OCI-LY1 (cell line): ENCODE results near the gene USP47.

Source experiments
- H2AFZ ChIP-seq: fragments of 200-600 bp; sonication (generic), shearing (Covaris generic); 2 replicates; pipeline ENCODE4 v1.6.0; 2014; ENCODE audit warnings: antibody characterized with exemption, mild to moderate bottlenecking, low read length
- H3F3A ChIP-seq: fragments of 200-600 bp; sonication (generic), shearing (Covaris generic); 2 replicates; pipeline ENCODE4 v1.6.0; 2014; ENCODE audit warnings: mild to moderate bottlenecking, antibody characterized with exemption, low read length, moderate library complexity; ENCODE audit not compliant: insufficient read depth
- H3K27ac ChIP-seq: fragments of 200-600 bp; sonication (generic); 2 replicates; pipeline ENCODE4 v1.5.1; 2014; ENCODE audit warnings: low read length, mixed run types, mild to moderate bottlenecking, low read depth; ENCODE audit not compliant: poor library complexity, severe bottlenecking
- H3K27me3 ChIP-seq: fragments of 200-600 bp; sonication (generic); 2 replicates; pipeline ENCODE4 v1.6.0; 2014; ENCODE audit warnings: antibody characterized with exemption, mild to moderate bottlenecking, low read length, moderate library complexity; ENCODE audit not compliant: insufficient read depth
- H3K36me3 ChIP-seq: fragments of 200-600 bp; sonication (generic); 2 replicates; pipeline ENCODE4 v1.6.1; 2014; ENCODE audit warnings: mild to moderate bottlenecking, antibody characterized with exemption, low read length, moderate library complexity, mixed read lengths; ENCODE audit not compliant: insufficient read depth
- H3K4me1 ChIP-seq: fragments of 200-600 bp; sonication (generic); 2 replicates; pipeline ENCODE4 v1.5.1; 2014; ENCODE audit warnings: mild to moderate bottlenecking, low read length, moderate library complexity; ENCODE audit not compliant: insufficient read depth, severe bottlenecking
- H3K4me2 ChIP-seq: fragments of 200-600 bp; sonication (generic), shearing (Covaris generic); 2 replicates; pipeline ENCODE4 v1.6.1; 2014; ENCODE audit warnings: low read length
- H3K4me3 ChIP-seq: fragments of 200-600 bp; sonication (generic); 2 replicates; pipeline ENCODE4 v1.5.1; 2014; ENCODE audit warnings: low read length, low read depth, mild to moderate bottlenecking, mixed read lengths; ENCODE audit not compliant: poor library complexity, severe bottlenecking
- H3K79me2 ChIP-seq: fragments of 200-600 bp; shearing (Covaris generic); 2 replicates; pipeline ENCODE4 v1.6.1; 2016; ENCODE audit warnings: mixed run types, low read length, mixed read lengths; ENCODE audit not compliant: insufficient read depth
- H3K9ac ChIP-seq: fragments of 200-600 bp; sonication (generic), shearing (Covaris generic); 2 replicates; pipeline ENCODE4 v1.6.1; 2014; ENCODE audit warnings: mild to moderate bottlenecking, low read length, mixed read lengths
- H3K9me2 ChIP-seq: fragments of 200-600 bp; sonication (generic), shearing (Covaris generic); 2 replicates; pipeline ENCODE4 v1.6.1; 2014; ENCODE audit warnings: low read depth, mild to moderate bottlenecking, low read length, mixed read lengths
- H3K9me3 ChIP-seq: fragments of 200-600 bp; shearing (Covaris generic); 2 replicates; pipeline ENCODE4 v1.6.1; 2014; ENCODE audit warnings: low read length, mixed read lengths
- H4K20me1 ChIP-seq: fragments of 200-600 bp; sonication (generic), shearing (Covaris generic); 2 replicates; pipeline ENCODE4 v1.6.0; 2016; ENCODE audit warnings: mild to moderate bottlenecking, low read length; ENCODE audit not compliant: insufficient read depth
- EZH2 ChIP-seq: fragments of 200-600 bp; sonication (generic), shearing (Covaris generic); IDR thresholded peaks from 2 replicates; pipeline ENCODE4 v1.8.0; 2017; ENCODE audit warnings: borderline replicate concordance, mixed run types, mild to moderate bottlenecking, antibody characterized with exemption, low read length, moderate library complexity, mixed read lengths
- TF ChIP-seq, protein P1 (sequence below): fragments of 200-600 bp; sonication (generic), shearing (Covaris generic); IDR thresholded peaks from 2 replicates; pipeline ENCODE4 v1.5.1; 2017; ENCODE audit warnings: mild to moderate bottlenecking, antibody characterized with exemption, low read length, moderate library complexity, mixed read lengths

Gene USP47

DNA sequence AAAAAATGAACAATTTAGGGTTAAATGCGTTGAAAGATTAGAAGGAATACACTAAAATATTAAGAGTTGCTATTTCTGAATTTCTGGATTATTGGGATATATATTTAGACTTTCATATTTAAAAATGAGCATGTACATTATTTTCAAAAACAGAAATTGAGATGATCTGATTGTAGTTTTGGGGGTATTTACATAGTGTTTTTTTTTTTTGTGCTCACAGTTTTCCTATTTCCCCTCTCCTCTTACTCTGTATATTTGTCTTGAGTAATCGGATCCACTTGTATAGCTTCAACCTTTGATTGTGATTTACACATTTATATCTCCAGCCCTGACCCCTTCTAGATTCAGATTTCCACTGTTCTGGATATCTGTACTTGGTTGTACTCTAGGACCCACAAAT is 5.3 kb downstream of the USP47 start:
- 0 out of 2 replicates have a peak, but pooled peaks cover 8% of the 10 kb centered on the region for H4K20me1 ChIP-seq
- 0 out of 2 replicates have a peak, but pooled peaks cover 4% of the 10 kb centered on the region for H3F3A ChIP-seq
- H3K27ac ChIP-seq, result no peak overlapping the region
- TF ChIP-seq, protein P1, sequence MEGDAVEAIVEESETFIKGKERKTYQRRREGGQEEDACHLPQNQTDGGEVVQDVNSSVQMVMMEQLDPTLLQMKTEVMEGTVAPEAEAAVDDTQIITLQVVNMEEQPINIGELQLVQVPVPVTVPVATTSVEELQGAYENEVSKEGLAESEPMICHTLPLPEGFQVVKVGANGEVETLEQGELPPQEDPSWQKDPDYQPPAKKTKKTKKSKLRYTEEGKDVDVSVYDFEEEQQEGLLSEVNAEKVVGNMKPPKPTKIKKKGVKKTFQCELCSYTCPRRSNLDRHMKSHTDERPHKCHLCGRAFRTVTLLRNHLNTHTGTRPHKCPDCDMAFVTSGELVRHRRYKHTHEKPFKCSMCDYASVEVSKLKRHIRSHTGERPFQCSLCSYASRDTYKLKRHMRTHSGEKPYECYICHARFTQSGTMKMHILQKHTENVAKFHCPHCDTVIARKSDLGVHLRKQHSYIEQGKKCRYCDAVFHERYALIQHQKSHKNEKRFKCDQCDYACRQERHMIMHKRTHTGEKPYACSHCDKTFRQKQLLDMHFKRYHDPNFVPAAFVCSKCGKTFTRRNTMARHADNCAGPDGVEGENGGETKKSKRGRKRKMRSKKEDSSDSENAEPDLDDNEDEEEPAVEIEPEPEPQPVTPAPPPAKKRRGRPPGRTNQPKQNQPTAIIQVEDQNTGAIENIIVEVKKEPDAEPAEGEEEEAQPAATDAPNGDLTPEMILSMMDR, result no peak
- TF ChIP-seq EZH2, result no peak
- no peaks in the 10 kb centered on the region for H3K9me2 ChIP-seq
- H3K27me3 ChIP-seq, result no peaks in the 10 kb centered on the region
- no peak overlapping the region for H3K9ac ChIP-seq
- peaks cover 97% of the 10 kb centered on the region for H3K79me2 ChIP-seq
- H3K4me3 ChIP-seq, result no peak overlapping the region
- no peaks in the 10 kb centered on the region for H3K9me3 ChIP-seq
- no peak overlapping the region for H3K4me2 ChIP-seq
- 0 out of 2 replicates have a peak, but pooled peaks cover 5% of the 10 kb centered on the region for H3K36me3 ChIP-seq
- H3K4me1 ChIP-seq, result peaks cover 42% of the 10 kb centered on the region
- no peak overlapping the region for H2AFZ ChIP-seq

DNA sequence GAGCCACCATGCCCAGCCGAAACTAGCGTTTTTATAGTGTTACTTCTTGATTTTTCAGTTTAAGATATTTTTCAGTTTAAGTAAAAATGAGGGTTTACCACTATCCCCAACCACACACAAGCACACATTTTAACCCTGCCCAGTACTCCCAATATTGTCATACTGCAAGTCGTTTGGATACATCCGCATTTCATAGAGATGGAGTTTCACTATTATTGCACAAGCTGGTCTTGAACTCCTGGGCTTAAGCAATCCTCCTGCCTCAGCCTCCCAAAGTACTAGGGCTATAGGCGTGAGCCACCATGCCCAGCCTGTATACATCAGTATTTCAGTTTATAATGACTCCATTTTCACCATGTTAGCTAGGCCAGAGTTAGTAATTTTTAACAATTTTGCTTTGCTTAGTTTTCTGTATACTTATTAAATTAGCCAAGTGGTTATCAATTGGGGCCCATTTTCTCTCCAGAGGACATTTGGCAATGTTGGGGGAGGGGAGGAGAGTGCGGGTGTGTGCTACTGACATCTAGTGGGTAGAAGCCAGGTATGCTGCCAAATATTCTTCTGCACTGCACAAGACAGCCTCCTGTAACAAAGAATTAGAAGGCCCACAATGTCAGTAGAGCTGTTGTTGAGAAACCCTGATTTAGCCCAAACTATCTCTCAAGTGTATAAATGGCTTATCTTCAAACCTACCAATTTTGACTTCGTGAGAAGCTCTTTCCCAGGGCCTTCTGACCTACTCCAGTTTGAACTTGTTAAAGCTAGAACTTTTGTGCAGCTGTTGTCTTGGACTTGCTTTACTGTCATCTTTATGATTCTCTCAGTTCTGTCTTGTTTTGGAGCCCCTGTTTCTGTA is 7.3 kb downstream of the USP47 start:
- Histone ChIP-seq H4K20me1 (0 out of 2 replicates have a peak, but pooled peaks cover 8% of the 10 kb centered on the region), H3K27ac (no peak overlapping the region), H3K9ac (no peak overlapping the region; the same call in 1 of the 2 replicates), H2AFZ (no peak overlapping the region), H3K36me3 (0 out of 2 replicates have a peak, but pooled peaks cover 5% of the 10 kb centered on the region), H3K79me2 (peaks cover 97% of the 10 kb centered on the region), H3K9me2 (no peaks in the 10 kb centered on the region), H3K9me3 (no peaks in the 10 kb centered on the region), H3K4me3 (no peak overlapping the region), H3K4me2 (no peak overlapping the region; the same call in 1 of the 2 replicates), H3F3A (0 out of 2 replicates have a peak, but pooled peaks cover 4% of the 10 kb centered on the region), H3K4me1 (peaks cover 27% of the 10 kb centered on the region), H3K27me3 (no peaks in the 10 kb centered on the region)
- TF ChIP-seq, protein P1, result peak; percentile 81
- TF ChIP-seq EZH2, result no peak

DNA sequence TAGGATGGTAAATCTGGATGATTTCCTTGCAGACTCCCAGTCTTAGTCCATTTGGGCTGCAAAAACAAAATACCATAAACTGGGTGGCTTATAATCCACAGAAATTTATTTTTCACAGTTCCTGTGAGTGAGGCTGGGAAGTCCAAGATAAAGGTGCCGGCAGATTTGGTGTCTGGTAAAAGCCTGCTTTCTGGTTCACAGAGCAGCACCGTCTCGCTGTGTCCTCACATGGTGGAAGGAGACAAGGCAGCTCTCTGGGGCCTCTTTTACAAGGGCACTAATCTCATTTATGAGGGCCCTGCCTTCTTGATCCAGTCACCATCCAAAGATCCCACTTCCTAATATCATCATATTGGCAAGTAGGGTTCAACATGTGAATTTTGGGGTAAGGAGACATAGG is 8.9 kb downstream of the USP47 start:
- Histone ChIP-seq H3K36me3 (0 out of 2 replicates have a peak, but pooled peaks cover 5% of the 10 kb centered on the region), H3K4me1 (peaks cover 12% of the 10 kb centered on the region), H3K27me3 (no peaks in the 10 kb centered on the region), H3K27ac (no peak overlapping the region), H3K9me3 (no peaks in the 10 kb centered on the region), H3K4me2 (no peak overlapping the region), H2AFZ (no peak overlapping the region), H3K79me2 (peaks cover 96% of the 10 kb centered on the region), H3K4me3 (no peak overlapping the region), H3K9me2 (no peaks in the 10 kb centered on the region), H4K20me1 (0 out of 2 replicates have a peak, but pooled peaks cover 8% of the 10 kb centered on the region), H3K9ac (no peak overlapping the region), H3F3A (0 out of 2 replicates have a peak, but pooled peaks cover 4% of the 10 kb centered on the region)
- TF ChIP-seq EZH2, result no peak
- TF ChIP-seq, protein P1, result no peak
